ENCODE results near the gene ARAP3.

DNA sequence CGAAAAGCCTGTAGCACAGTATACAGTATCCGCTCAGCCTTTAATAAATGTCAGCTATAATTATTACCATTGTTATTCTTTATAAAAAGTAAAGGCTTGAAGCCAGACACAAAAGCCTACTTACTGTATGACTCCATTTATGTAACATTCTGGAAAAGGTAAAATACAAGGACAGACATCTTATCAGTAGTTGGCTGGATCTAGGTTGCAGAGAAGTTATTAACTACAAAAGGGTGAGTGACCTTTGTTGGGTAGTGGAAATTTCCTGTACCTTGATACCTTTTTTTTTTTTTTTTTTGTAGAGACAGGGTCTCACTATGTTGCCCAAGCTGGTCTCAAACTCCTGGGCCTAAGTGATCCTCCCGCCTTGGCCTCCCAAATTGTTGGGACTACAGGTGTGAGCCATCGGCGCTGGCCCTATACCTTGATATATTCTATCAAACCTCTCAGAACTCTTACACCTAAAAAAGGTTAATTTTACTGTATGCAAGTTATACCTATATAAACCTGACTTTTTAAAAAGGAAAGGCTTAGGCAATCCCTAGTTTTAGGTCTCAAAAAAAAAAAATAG is 51.4 kb downstream of the ARAP3 start:
- TF ChIP-seq POLR2A (IDR thresholded peaks at IDR 0.05): no peak
- TF ChIP-seq, protein P1, sequence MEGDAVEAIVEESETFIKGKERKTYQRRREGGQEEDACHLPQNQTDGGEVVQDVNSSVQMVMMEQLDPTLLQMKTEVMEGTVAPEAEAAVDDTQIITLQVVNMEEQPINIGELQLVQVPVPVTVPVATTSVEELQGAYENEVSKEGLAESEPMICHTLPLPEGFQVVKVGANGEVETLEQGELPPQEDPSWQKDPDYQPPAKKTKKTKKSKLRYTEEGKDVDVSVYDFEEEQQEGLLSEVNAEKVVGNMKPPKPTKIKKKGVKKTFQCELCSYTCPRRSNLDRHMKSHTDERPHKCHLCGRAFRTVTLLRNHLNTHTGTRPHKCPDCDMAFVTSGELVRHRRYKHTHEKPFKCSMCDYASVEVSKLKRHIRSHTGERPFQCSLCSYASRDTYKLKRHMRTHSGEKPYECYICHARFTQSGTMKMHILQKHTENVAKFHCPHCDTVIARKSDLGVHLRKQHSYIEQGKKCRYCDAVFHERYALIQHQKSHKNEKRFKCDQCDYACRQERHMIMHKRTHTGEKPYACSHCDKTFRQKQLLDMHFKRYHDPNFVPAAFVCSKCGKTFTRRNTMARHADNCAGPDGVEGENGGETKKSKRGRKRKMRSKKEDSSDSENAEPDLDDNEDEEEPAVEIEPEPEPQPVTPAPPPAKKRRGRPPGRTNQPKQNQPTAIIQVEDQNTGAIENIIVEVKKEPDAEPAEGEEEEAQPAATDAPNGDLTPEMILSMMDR (IDR thresholded peaks at IDR 0.05): no peak

All from testis (tissue), 2 donors.